Cardiac muscle cell (in vitro differentiated cells and primary cell): ENCODE results near the gene AVL9. TPM values are rescaled to one million over a fixed set of nuclear protein-coding genes. Genes with fewer than 3 reads are reported as not detected.

Experiments used
- DNase-seq, 2 donors: peaks; one replicate each; pipeline versions ENCODE4 v3.0.0 to v3.0.0-alpha.2; 2010 to 2017; ENCODE audit warnings: low read depth in 1 of 2, low spot score in 1 of 2
- H3K27ac ChIP-seq: fragments of 200-600 bp; sonication (generic); 2 replicates; pipeline ENCODE4 v1.5.1; 2016
- H3K27me3 ChIP-seq: fragments of 200-600 bp; sonication (generic); 2 replicates; pipeline ENCODE4 v1.6.0; 2016; ENCODE audit warnings: control low read depth
- H3K36me3 ChIP-seq: fragments of 200-600 bp; sonication (generic); 2 replicates; pipeline ENCODE4 v1.5.1; 2016; ENCODE audit warnings: control low read depth
- H3K4me1 ChIP-seq: fragments of 200-600 bp; sonication (generic); 2 replicates; pipeline ENCODE4 v1.8.1; 2017; ENCODE audit warnings: low read depth, mild to moderate bottlenecking, mixed run types
- H3K4me3 ChIP-seq: fragments of 200-600 bp; sonication (generic); 2 replicates; pipeline ENCODE4 v1.5.1; 2016; ENCODE audit warnings: mild to moderate bottlenecking
- H3K9me3 ChIP-seq: fragments of 200-600 bp; sonication (generic); 2 replicates; pipeline ENCODE4 v1.5.1; 2017; ENCODE audit warnings: low read depth, mild to moderate bottlenecking, control low read depth
- CTCF ChIP-seq: IDR thresholded peaks from 2 replicates; pipeline ENCODE4 v1.5.1; 2012; ENCODE audit warnings: low read depth, mild to moderate bottlenecking, low read length
- polyA plus RNA-seq: library from polyadenylated mRNA; unstranded; fragments of >200 nt; fragmentation: Nextera tagmentation; extraction: Ambion mirVana; gene quantifications from 2 replicates; pipeline ENCODE4 v1.2.1, GENCODE V29; 2016
- total RNA-seq: library from RNA; depleted of rRNA; stranded (reverse); fragments of >200 nt; gene quantifications from 2 replicates; pipeline ENCODE4 v1.2.3, GENCODE V29; 2016

AVL9 gene
- total and polyA plus RNA-seq, 2 experiments from 2014 or later, result 12.7 to 19.9 TPM

GRCh38 chr7:32535162-32535702, 39.9 kb downstream of the AVL9 start:
- Histone ChIP-seq H3K4me3 (no peak overlapping the region), H3K36me3 (no peaks in the 10 kb centered on the region), H3K27ac (no peak overlapping the region), H3K9me3 (no peaks in the 10 kb centered on the region), H3K27me3 (no peaks in the 10 kb centered on the region), H3K4me1 (no peaks in the 10 kb centered on the region)
- DNase-seq, result no peak
- no peak for TF ChIP-seq CTCF

- Histone ChIP-seq H3K4me1 (no peaks in the 10 kb centered on the region), H3K27me3 (no peaks in the 10 kb centered on the region), H3K36me3 (no peaks in the 10 kb centered on the region), H3K4me3 (no peak overlapping the region), H3K27ac (no peak overlapping the region), H3K9me3 (no peaks in the 10 kb centered on the region)
- no peak for DNase-seq
- no peak for TF ChIP-seq CTCF
Measured at GRCh38 chr7:32536016-32536415, 40.7 kb downstream of the AVL9 start.

GRCh38 chr7:32536585-32536984, 41.3 kb downstream of the AVL9 start:
- Histone ChIP-seq H3K9me3 (no peaks in the 10 kb centered on the region), H3K27me3 (no peaks in the 10 kb centered on the region), H3K27ac (no peak overlapping the region), H3K4me1 (no peaks in the 10 kb centered on the region), H3K4me3 (no peak overlapping the region), H3K36me3 (no peaks in the 10 kb centered on the region)
- no peak for TF ChIP-seq CTCF
- DNase-seq, result peak in 1 of 2 donors; percentile 64

GRCh38 chr7:32537760-32538159, 42.5 kb downstream of the AVL9 start:
- no peak for TF ChIP-seq CTCF
- Histone ChIP-seq H3K36me3 (no peaks in the 10 kb centered on the region), H3K4me1 (no peaks in the 10 kb centered on the region), H3K9me3 (no peaks in the 10 kb centered on the region), H3K27me3 (no peaks in the 10 kb centered on the region), H3K27ac (no peak overlapping the region), H3K4me3 (no peak overlapping the region)
- DNase-seq, result no peak

GRCh38 chr7:32539366-32539765, 44.1 kb downstream of the AVL9 start:
- no peaks in the 10 kb centered on the region for H3K27me3 ChIP-seq
- no peak for DNase-seq
- no peak overlapping the region for H3K27ac ChIP-seq
- no peak for TF ChIP-seq CTCF
- no peaks in the 10 kb centered on the region for H3K9me3 ChIP-seq
- H3K4me1 ChIP-seq, result no peaks in the 10 kb centered on the region
- no peak overlapping the region for H3K4me3 ChIP-seq
- H3K36me3 ChIP-seq, result peaks cover 4% of the 10 kb centered on the region
